GM18861 (cell line): ENCODE results near the gene SKIDA1.

ENCODE experiments used
- ATAC-seq: cut with Tn5 transposase; IDR thresholded peaks from one replicate; pipeline ENCODE4 v1.9.1; 2021; ENCODE audit not compliant: unreplicated experiment

SKIDA1 gene

GRCh38 chr10:21517134-21518031, 8.1 kb downstream of the SKIDA1 start:
- ATAC-seq = peak; percentile 32

GRCh38 chr10:21516242-21517131, 9.0 kb downstream of the SKIDA1 start:
- peak; percentile 38 for ATAC-seq

GRCh38 chr10:21515361-21516241, 9.9 kb downstream of the SKIDA1 start:
- ATAC-seq = no peak

GRCh38 chr10:21514818-21515351, 10.6 kb downstream of the SKIDA1 start:
- no peak for ATAC-seq

GRCh38 chr10:21514129-21514817, 11.2 kb downstream of the SKIDA1 start:
- no peak for ATAC-seq

GRCh38 chr10:21513405-21513788, 12.1 kb downstream of the SKIDA1 start:
- no peak for ATAC-seq

- no peak for ATAC-seq
Observed at GRCh38 chr10:21512573-21513404, 12.7 kb downstream of the SKIDA1 start.

GRCh38 chr10:21511946-21512572, 13.4 kb downstream of the SKIDA1 start:
- no peak for ATAC-seq

GRCh38 chr10:21511095-21511570, 14.3 kb downstream of the SKIDA1 start:
- ATAC-seq = no peak

- ATAC-seq = no peak
Observed at GRCh38 chr10:21510241-21511094, 15.0 kb downstream of the SKIDA1 start.

GRCh38 chr10:21509341-21510240, 15.9 kb downstream of the SKIDA1 start:
- no peak for ATAC-seq

- no peak for ATAC-seq
Observed at GRCh38 chr10:21508706-21509331, 16.7 kb downstream of the SKIDA1 start.

GRCh38 chr10:21507150-21507549, 18.3 kb downstream of the SKIDA1 start:
- no peak for ATAC-seq

GRCh38 chr10:21506351-21506750, 19.1 kb downstream of the SKIDA1 start:
- no peak for ATAC-seq

GRCh38 chr10:21505711-21506278, 19.7 kb downstream of the SKIDA1 start:
- ATAC-seq = no peak

GRCh38 chr10:21503542-21503941, 21.9 kb downstream of the SKIDA1 start:
- ATAC-seq = no peak
